ENCODE data around the gene PCYT1A. TPM values are rescaled to one million over a fixed set of nuclear protein-coding genes. Genes with fewer than 3 reads are reported as not detected.

PCYT1A gene
- total and polyA plus RNA-seq, 2 of the 13 experiments (the other 11 are each of a cell fraction or from before 2014, with no cell fraction given) = 26.4 to 45.3 TPM

- peak; percentile 84; the same call in 1 of the 2 replicates for TF ChIP-seq ZNF276 (CRISPR knock-in tag; IDR thresholded peaks at IDR 0.05; ENCODE audit: low read depth)
- no peak; the same call in 1 of the 2 replicates for TF ChIP-seq NKX3-1 (CRISPR knock-in tag; IDR thresholded peaks at IDR 0.05)
- peak; percentile 60; the same call in 1 of the 2 replicates for TF ChIP-seq EEA1 (CRISPR knock-in tag; IDR thresholded peaks at IDR 0.05; ENCODE audit: borderline replicate concordance)
- peak; percentile 61; the same call in 1 of the 2 replicates for TF ChIP-seq ZC3H13 (CRISPR knock-in tag; IDR thresholded peaks at IDR 0.05)
- no peak for TF ChIP-seq FUBP1 (CRISPR knock-in tag; IDR thresholded peaks at IDR 0.05; ENCODE audit: borderline replicate concordance)
- no peak for TF ChIP-seq CCAR2 (optimal IDR thresholded peaks at IDR 0.05; ENCODE audit: low read depth, low read length)
- TF ChIP-seq ZNF792 (CRISPR knock-in tag; IDR thresholded peaks at IDR 0.05) = 0 out of 2 replicates have a peak, but pooled peaks have one; percentile 47
- no peak for TF ChIP-seq CSRNP1 (CRISPR knock-in tag; IDR thresholded peaks at IDR 0.05)
- TF ChIP-seq NCOA5 (CRISPR knock-in tag; IDR thresholded peaks at IDR 0.05) = no peak
- TF ChIP-seq ZNF773 (CRISPR knock-in tag; IDR thresholded peaks at IDR 0.05; ENCODE audit: borderline replicate concordance) = no peak
- TF ChIP-seq HOXA9 (CRISPR knock-in tag; IDR thresholded peaks at IDR 0.05; ENCODE audit: borderline replicate concordance) = no peak
- no peak for TF ChIP-seq DMTF1 (CRISPR knock-in tag; IDR thresholded peaks at IDR 0.05)
- TF ChIP-seq SMARCE1 (IDR thresholded peaks at IDR 0.05; ENCODE audit: borderline replicate concordance) = no peak
- no peak; the same call in 1 of the 2 replicates for TF ChIP-seq ZNF124 (CRISPR knock-in tag; IDR thresholded peaks at IDR 0.05)
- TF ChIP-seq SMYD3 (CRISPR knock-in tag; IDR thresholded peaks at IDR 0.05) = no peak
- TF ChIP-seq RXRA (CRISPR knock-in tag; IDR thresholded peaks at IDR 0.05) = no peak
- TF ChIP-seq ZNF367 (CRISPR knock-in tag; IDR thresholded peaks at IDR 0.05; ENCODE audit: borderline replicate concordance) = no peak
- TF ChIP-seq CBX1 (IDR thresholded peaks at IDR 0.05; ENCODE audit: low read depth) = peak; percentile 46
These were observed 30.4 kb upstream of the PCYT1A start, which contains the start of gene DYNLT2B (continued) for GRCh38 chr3:196317687-196318467.
